Chondrocyte (in vitro differentiated cells): ENCODE results near the gene PALLD. TPM values are rescaled to one million over a fixed set of nuclear protein-coding genes. Genes with fewer than 3 reads are reported as not detected.

Experiments
- DNase-seq: peaks from one replicate; pipeline ENCODE4 v3.0.0; 2021; ENCODE audit warnings: mixed read lengths, low spot score
- H3K27ac Mint-ChIP-seq: one replicate; pipeline ENCODE4 v1.8.0; 2021; ENCODE audit warnings: mild to moderate bottlenecking, moderate library complexity, mixed read lengths; ENCODE audit not compliant: unreplicated experiment
- H3K27me3 Mint-ChIP-seq: 2 replicates; pipeline ENCODE4 v1.8.0; 2021; ENCODE audit warnings: low read depth, mixed read lengths
- H3K36me3 Mint-ChIP-seq: 2 replicates; pipeline ENCODE4 v1.8.0; 2021; ENCODE audit warnings: low read depth, mixed read lengths
- H3K4me1 Mint-ChIP-seq: 2 replicates; pipeline ENCODE4 v1.8.0; 2021; ENCODE audit warnings: low read depth, mild to moderate bottlenecking, mixed read lengths
- H3K4me3 Mint-ChIP-seq: one replicate; pipeline ENCODE4 v1.8.0; 2021; ENCODE audit warnings: mild to moderate bottlenecking, moderate library complexity, mixed read lengths; ENCODE audit not compliant: unreplicated experiment
- H3K9me3 Mint-ChIP-seq: 2 replicates; pipeline ENCODE4 v1.8.0; 2021; ENCODE audit warnings: low read depth, mixed read lengths
- total RNA-seq: library from RNA; stranded (reverse); gene quantifications from 3 replicates; pipeline ENCODE4 v1.2.1, GENCODE V29; 2021
- TF ChIP-seq, protein P1 (sequence below): fragments of 200-600 bp; sonication (generic); IDR thresholded peaks from 2 replicates; pipeline ENCODE4 v1.5.0; 2021; ENCODE audit warnings: antibody characterized with exemption, mild to moderate bottlenecking, moderate library complexity

Gene PALLD
- total RNA-seq, 1 donor from 2014 or later = 900 TPM

GRCh38 chr4:168562041-168562571 lies 65.3 kb downstream of the PALLD start:
- DNase-seq = no peak
- H3K4me3 Mint-ChIP-seq = no peak overlapping the region
- peak overlapping the region; percentile 67 for H3K27ac Mint-ChIP-seq
- peaks cover 65% of the 10 kb centered on the region for H3K4me1 Mint-ChIP-seq
- H3K27me3 Mint-ChIP-seq = no peaks in the 10 kb centered on the region
- no peaks in the 10 kb centered on the region for H3K36me3 Mint-ChIP-seq
- TF ChIP-seq, protein P1, sequence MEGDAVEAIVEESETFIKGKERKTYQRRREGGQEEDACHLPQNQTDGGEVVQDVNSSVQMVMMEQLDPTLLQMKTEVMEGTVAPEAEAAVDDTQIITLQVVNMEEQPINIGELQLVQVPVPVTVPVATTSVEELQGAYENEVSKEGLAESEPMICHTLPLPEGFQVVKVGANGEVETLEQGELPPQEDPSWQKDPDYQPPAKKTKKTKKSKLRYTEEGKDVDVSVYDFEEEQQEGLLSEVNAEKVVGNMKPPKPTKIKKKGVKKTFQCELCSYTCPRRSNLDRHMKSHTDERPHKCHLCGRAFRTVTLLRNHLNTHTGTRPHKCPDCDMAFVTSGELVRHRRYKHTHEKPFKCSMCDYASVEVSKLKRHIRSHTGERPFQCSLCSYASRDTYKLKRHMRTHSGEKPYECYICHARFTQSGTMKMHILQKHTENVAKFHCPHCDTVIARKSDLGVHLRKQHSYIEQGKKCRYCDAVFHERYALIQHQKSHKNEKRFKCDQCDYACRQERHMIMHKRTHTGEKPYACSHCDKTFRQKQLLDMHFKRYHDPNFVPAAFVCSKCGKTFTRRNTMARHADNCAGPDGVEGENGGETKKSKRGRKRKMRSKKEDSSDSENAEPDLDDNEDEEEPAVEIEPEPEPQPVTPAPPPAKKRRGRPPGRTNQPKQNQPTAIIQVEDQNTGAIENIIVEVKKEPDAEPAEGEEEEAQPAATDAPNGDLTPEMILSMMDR = no peak
- peaks cover 2% of the 10 kb centered on the region for H3K9me3 Mint-ChIP-seq

DNA sequence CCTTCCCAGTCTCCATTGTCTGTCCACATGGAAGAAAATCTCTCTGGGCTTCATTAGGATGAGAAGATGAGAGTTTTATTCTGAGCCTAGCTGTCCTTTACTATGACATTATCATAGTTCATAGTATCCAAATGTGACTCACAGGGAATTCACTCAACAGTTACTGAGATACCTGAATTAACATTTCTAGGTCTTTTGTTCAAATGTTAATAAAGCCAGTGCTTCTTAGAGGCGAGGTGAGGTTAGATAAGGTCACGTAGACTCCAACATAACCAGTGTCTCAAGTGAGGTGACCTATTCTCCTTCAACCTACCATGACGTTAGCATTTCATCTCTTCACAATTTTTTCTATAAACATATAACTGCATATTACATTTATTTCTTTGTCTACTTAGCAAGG lies 67.2 kb downstream of the PALLD start:
- Mint-ChIP-seq H3K36me3 (no peaks in the 10 kb centered on the region), H3K9me3 (no peaks in the 10 kb centered on the region), H3K4me3 (no peak overlapping the region), H3K27ac (no peak overlapping the region), H3K4me1 (peaks cover 51% of the 10 kb centered on the region), H3K27me3 (no peaks in the 10 kb centered on the region)
- TF ChIP-seq, protein P1 = no peak
- no peak for DNase-seq

- DNase-seq = no peak
- Mint-ChIP-seq H3K27me3 (no peaks in the 10 kb centered on the region), H3K4me1 (peaks cover 50% of the 10 kb centered on the region), H3K4me3 (no peak overlapping the region), H3K36me3 (no peaks in the 10 kb centered on the region), H3K27ac (no peak overlapping the region), H3K9me3 (no peaks in the 10 kb centered on the region)
- TF ChIP-seq, protein P1 = no peak
Observed at GRCh38 chr4:168565130-168565529, 68.3 kb downstream of the PALLD start.

DNA sequence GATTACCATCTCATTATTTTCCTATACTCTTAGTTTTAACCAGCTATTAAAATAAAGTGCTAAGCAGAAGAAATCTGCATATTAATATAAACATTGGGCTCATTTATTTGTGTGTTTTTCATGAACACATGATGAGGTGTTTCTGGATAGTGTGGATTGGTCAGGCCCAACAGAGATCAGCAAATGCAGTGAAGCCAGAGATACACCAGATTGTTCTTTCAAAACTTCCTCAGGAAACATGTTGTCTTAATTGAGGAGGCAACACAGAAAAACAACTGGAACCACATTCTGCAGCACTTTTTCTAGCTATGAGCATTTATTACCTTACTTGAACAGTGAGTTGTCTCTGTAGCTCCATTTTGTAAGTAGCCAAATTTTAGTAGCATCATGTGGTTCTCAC lies 69.9 kb downstream of the PALLD start:
- TF ChIP-seq, protein P1 = no peak

GRCh38 chr4:168569066-168569930 lies 72.4 kb downstream of the PALLD start:
- no peaks in the 10 kb centered on the region for H3K27me3 Mint-ChIP-seq
- no peak for DNase-seq
- no peaks in the 10 kb centered on the region for H3K36me3 Mint-ChIP-seq
- H3K4me3 Mint-ChIP-seq = no peak overlapping the region
- H3K4me1 Mint-ChIP-seq = peaks cover 28% of the 10 kb centered on the region
- no peaks in the 10 kb centered on the region for H3K9me3 Mint-ChIP-seq
- TF ChIP-seq, protein P1 = no peak
- no peak overlapping the region for H3K27ac Mint-ChIP-seq

More for the DNA sequence above, 69.9 kb downstream of the PALLD start:
- Mint-ChIP-seq H3K4me1 (peaks cover 40% of the 10 kb centered on the region), H3K36me3 (no peaks in the 10 kb centered on the region), H3K4me3 (no peak overlapping the region), H3K27ac (no peak overlapping the region), H3K9me3 (no peaks in the 10 kb centered on the region), H3K27me3 (no peaks in the 10 kb centered on the region)
- no peak for DNase-seq
